GM18858 (cell line): ENCODE data around the gene KANK2.
"Not testable (repeated sequence)": the region's sequence is repeated elsewhere in the genome, so short reads cannot be mapped to it uniquely, and the experiment has no call there.

Source experiments
- ATAC-seq: cut with Tn5 transposase; IDR thresholded peaks from one replicate; pipeline ENCODE4 v1.9.1; 2021; ENCODE audit not compliant: unreplicated experiment

Gene KANK2

DNA sequence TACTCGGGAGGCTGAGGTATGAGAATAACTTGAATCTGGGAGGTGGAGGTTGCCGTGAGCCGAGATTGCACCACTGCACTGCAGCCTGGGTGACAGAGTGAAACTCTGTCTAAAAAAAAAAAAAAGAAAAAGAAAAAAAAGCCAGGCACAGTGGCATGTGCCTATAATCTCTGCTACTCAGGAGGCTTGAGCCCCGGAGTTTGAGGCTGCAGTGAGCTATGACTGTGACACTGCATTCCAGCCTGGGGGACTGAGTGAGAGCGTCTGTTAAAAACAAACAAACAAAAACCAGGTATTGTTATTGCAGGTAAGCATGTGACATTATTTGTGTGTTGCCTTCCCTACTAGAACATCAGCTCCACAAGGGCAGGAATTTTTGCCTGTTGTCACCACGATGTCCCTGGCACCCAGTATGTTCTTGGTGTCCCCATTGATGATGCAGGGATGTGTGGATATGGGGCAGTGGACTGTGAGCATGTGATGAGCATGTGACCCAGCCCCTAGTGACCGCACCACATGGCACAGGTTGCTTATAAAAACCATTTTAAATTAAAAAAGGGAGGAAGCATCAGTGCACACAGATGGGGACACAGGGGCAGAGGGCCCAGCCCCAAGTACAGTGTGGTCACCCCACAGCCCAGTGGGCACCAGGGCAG lies 1.6 kb upstream of the KANK2 start:
- no peak for ATAC-seq

- no peak for ATAC-seq
These were observed 810 bp upstream of the KANK2 start for GRCh38 chr19:11198175-11198534.

DNA sequence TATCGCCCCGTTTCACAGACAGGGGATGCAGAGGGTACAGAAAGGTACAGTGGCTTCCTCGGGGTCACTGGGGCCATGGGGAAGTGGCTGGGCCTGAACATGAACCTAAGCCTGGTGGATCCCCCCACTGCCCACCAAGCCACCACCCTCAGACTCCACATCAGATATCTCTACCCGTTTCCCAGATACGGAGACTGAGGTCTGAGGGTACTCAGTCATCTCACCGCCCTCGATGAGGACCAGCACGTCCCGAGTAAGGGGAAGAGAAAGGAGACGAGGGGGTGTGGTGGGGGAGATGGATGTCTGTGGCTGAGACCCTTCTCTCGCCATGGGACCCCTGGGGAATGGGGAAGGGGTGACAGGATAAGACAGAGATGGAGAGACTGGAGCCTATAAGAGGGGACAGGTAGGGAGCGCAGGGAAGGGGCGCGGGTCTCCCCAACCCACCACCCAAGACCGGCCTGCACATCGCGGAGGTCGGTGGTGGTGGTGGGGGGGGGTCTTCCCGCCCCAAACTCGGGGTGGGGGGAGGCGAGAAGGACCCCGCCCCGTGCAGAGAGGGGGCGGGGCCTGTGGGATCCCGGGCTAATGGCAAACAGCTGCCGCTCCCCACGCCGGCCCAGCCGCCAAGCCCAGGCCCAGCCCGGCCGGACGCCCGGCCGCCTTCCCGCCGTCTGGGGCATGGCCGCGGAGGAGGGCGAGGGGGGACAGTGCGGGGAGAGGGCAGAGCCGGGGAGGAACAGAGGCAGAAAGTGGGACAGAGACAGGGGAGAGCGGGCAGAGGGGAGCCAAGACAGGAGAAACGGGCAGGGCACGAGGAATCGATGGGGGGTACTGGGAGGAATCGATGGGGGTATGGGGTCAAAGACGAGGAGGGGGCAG lies 698 bp downstream of the KANK2 start:
- no peak for ATAC-seq

DNA sequence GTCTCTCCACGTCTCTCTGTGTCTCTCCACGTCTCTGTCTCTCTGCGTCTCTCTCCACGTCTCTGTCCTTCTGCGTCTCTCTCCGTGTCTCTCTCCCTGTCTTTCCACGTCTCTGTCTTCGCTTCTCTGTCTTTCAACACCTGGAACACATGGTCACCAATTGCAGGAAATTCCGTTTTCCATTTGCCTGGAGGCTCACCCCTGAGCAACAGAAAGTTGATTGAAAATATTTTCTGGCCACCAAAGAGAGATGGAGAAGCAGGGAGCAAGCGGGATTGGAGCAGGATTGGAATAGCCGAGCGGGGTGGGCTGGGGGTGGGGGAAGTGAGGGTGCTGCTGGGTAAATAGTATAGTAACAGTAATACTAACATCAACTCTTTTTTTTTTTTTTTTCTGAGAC lies 1.7 kb downstream of the KANK2 start:
- ATAC-seq, result no peak

- ATAC-seq, result no peak
These were observed 2.4 kb downstream of the KANK2 start for GRCh38 chr19:11194656-11195558.

- no peak for ATAC-seq
These were observed 3.2 kb downstream of the KANK2 start for GRCh38 chr19:11194173-11194572.

- ATAC-seq, result no peak
These were observed 4.1 kb downstream of the KANK2 start for GRCh38 chr19:11192957-11193939.

DNA sequence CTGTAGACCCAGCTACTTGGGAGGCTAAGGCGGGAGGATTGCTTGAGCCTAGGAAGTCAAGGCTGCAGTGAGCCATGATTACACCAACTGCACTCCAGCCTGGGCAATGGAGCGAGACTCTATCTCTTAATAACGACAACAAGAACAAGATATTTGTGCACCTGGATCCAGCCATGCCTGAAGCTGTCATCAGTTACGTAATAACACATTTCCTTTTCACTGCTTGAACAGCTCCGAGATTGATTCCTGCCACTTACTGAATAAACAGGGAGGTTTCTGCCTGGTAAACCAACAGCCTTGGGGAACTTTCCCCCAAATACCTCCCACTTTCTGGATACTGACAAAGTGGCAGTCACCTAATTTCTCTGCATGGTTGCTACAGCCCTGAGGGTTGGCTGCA lies 5.4 kb downstream of the KANK2 start:
- no peak for ATAC-seq

DNA sequence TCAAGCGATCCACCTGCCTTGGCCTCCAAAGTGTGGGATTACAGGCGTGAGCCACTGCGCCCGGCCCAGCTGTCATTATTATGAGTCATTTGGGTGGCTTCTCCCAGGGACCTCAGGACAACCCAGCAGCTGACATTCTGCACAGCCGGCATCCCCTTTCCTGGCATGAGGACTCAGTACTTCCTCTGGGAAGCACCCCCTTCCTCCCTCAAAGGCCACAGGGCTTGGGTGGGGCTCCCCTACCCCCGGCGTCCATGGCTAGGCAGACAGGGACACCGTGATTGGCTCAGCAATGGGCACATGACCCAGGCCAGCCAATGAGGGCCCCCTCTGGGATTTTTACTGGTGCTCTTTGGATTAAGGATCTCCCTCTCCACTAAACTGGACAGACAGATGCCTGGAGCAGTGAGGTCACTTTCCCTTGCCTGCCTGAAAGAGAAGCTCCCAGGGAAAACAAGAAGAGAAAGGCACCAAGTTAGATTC lies 6.0 kb downstream of the KANK2 start:
- no peak for ATAC-seq

- ATAC-seq, result no peak
These were observed 6.8 kb downstream of the KANK2 start for GRCh38 chr19:11190501-11190900.

- ATAC-seq, result no peak
These were observed 9.9 kb downstream of the KANK2 start for GRCh38 chr19:11187441-11187840.

GRCh38 chr19:11182994-11183393 lies 14.4 kb downstream of the KANK2 start:
- no peak for ATAC-seq

- no peak for ATAC-seq
These were observed 15.9 kb downstream of the KANK2 start for GRCh38 chr19:11181488-11181887.

GRCh38 chr19:11180975-11181374 lies 16.4 kb downstream of the KANK2 start:
- not testable (repeated sequence) for ATAC-seq

DNA sequence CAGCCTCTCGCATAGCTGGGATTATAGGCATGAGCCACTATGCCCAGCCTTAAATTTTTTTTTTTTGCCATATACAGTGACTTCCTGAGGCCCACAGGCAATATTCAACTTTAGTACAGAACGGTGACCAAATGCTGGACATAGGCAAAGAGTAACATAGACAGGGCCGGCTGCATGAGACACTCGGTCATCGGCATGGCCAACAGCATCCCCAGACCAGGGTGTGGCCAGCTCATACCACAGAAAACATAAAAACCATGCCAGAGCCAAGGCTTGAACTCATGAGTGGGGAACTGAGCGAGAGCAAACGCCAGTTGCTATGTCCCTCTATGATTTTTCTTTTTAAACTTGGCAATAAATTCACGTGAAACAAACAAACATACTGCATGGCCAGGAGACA lies 17.0 kb downstream of the KANK2 start:
- ATAC-seq, result no peak

DNA sequence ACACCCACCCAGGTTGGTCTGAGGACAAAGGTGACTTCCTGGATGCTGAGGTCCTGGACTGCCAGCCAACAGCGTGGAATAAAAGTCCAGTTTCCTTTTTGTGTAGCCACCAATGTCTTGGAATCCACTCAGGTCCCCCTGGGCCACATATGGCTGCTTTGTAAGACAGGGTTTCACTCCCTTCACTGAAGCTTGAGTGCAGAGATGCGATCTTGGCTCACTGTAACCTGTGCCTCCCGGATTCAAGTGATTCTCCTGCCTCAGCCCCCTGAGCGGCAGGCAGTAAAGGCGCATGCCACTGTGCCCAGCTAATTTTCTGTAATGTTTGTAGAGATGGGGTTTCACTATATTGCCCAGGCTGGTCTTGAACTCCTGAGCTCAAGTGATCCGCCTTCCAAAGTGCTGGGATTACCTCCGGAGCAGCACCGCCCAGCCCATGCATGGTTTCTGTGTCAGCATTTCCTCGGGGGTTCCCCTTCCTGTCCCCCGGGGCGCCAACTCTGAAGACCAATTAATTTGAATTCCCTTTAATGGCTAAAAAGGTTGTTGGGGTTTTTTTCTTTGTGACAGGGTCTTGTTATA lies 17.5 kb downstream of the KANK2 start:
- ATAC-seq, result no peak

- not testable (repeated sequence) for ATAC-seq
These were observed 18.2 kb downstream of the KANK2 start for GRCh38 chr19:11179145-11179465.

- ATAC-seq, result no peak
These were observed 19.8 kb downstream of the KANK2 start for GRCh38 chr19:11177592-11177991.

GRCh38 chr19:11176466-11177193 lies 20.7 kb downstream of the KANK2 start:
- no peak for ATAC-seq
